NCI-H1417 (cell line): ENCODE data around the gene PPP1R17.
A peak's percentile ranks its signal among the peaks of the same experiment; 100 is the strongest.

ENCODE experiments used
- DNase-seq, 3 experiments: peaks; one replicate each; lab custom pipeline; 2025; lab: John Stamatoyannopoulos, UW

The PPP1R17 gene

DNA sequence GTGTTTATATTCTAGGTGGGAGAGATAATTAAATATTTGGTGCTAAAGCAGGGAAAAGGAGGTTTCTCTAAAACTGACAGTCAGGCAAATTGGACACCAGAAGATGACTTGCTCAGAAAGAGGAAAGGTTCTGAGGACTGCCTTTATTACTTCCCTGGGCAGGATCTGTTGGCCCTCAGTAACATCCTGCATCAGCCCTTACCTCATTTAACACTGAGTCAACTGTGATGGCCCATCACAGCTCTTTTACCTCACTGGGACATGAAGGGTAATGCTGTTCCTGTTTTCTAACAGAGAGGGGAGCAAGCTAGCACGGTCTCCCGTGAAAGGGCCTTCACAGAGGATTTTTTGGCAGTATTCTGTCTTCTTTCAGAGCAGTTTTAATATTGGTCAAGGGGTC lies 12.0 kb downstream of the PPP1R17 start:
- DNase-seq, result no peak

DNA sequence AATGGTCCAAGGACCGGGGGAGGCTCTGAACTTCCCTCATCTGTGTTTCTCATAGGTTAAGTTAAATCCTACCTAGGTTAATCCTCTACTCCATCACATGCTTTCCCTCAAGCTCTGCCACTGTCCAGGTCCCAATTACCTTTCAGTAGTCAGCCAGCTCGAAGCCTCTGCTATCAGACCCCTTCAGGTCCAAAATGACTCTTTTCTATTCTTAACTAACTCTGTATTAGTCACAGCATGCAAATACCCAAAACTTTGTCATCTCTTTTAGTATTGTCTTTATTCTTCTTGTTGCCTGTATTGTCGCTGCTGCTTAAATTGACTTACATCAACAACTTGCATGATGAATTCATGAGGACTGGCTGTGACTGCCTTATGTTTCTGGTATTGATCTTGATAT lies 15.3 kb downstream of the PPP1R17 start:
- DNase-seq, result no peak

- no peak for DNase-seq
Observed at GRCh38 chr7:31705377-31705776, 18.4 kb downstream of the PPP1R17 start.

- peak in 2 of 3 experiments; percentile 32 to 81 for DNase-seq
Observed at GRCh38 chr7:31707089-31707488, 20.1 kb downstream of the PPP1R17 start.

DNA sequence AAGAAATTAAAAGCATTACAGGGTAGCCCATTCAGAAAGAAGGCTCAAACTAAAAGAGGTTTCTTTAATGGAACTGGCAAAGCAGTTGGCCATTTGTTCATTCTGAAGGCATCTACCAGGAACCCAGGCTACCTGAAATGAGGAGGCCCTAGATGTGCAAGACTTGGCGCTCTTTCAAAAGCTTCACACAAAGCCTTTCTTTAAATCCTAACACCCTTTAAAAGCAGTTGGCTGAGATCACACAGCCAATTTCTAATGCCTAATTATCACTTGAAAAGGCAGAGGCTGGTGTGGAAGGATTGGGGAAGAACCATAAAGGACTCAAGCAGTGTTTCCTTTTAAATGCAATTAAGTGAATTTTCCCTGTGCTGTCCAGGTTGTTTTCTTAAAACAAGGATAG lies 23.2 kb downstream of the PPP1R17 start:
- DNase-seq, result peak in 2 of 3 experiments; percentile 24 to 71

- no peak for DNase-seq
Observed at GRCh38 chr7:31716355-31716754, 29.3 kb downstream of the PPP1R17 start.

GRCh38 chr7:31720366-31720765 lies 33.4 kb downstream of the PPP1R17 start:
- no peak for DNase-seq

DNA sequence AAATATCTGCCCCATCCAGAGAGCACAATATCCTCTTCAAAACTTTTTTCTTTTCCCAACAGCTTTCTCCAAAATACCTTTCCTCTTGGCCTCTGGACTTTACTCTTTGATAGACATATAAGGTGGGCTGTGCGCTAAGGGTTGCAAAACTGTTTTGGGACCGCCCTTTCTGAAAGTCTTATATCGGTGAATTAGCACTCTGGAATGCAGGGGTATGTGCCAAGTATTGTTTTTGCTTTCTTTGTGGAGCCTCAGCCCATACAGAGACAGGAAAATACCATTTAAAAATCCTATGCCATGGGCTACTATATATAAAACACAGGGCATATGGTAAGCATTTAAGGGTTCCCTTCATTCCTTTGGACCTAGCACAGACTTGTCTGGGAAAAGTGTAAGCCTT lies 37.7 kb downstream of the PPP1R17 start:
- DNase-seq, result no peak

DNA sequence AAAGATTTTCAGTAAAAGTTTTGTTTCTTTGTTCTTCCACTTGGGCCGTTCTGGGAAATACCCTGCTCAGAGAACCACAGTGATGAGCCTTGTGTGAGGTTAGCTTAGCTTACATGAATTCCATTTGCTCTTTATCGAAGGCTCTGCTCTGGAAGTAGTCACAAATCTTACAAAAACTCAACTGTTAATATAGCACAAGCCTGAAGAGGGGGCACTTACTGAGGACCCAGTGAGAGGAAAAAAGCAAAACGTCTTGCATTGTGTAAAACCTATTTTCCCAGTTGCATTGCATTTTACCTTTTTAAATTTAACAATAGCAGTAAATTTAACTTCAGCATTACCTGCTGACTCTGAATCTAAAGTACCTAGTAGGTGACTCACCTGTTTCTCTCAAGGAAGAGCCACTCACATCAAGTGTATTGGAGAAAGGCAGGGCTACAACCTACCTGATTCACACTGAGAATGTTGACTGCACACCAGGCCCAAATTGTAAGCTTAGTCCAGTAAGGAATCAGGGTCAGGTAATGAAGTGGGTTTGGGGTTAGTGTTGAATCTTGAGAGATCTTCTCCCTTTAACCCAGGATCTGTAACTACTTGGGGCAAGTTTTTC lies 42.3 kb downstream of the PPP1R17 start:
- DNase-seq, result no peak

- no peak for DNase-seq
Observed at GRCh38 chr7:31734456-31734855, 47.4 kb downstream of the PPP1R17 start.

GRCh38 chr7:31735991-31736982 lies 49.3 kb downstream of the PPP1R17 start:
- DNase-seq, result peak; percentile 76 to 95 (median 83)

DNA sequence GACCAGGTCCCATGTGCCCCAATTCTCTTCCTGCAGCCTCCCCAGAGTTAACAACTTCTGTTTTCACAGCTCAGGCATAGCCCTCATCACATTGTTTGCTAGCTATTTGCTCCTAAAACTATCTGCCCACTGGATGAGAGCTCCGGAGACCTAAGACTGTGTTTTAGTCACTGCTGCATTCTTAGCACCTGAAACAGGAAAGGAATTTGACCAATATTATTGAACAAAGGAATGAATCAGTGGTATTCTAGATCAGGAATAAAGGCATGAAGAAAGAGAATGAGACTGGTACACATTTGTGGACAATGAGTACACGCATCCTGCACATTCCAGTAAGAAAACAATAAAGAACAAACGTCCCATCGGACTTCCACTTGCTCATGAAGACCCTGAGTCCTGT lies 54.8 kb downstream of the PPP1R17 start:
- DNase-seq, result no peak

- DNase-seq, result peak; percentile 54 to 89 (median 74)
Observed at GRCh38 chr7:31744294-31744874, 57.4 kb downstream of the PPP1R17 start.

DNA sequence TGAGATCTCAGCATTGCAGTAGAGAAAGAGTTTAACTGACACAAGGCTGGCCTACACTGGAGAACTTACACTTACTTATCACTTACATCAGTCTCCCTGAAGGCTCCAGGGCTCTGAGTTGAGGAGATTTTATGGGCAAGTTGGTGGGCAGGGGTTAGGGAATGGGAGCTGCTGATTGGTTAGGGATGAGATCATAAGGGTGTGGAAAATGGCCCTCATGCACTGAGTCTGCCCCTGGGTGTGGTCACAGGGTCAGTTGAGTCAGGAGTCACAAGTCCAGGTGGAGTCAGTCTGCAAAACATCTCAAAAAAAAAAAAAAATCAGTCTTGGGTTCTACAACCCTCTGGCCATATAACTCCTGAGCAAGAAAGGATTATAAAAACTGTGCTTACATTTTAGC lies 60.5 kb downstream of the PPP1R17 start:
- no peak for DNase-seq

DNA sequence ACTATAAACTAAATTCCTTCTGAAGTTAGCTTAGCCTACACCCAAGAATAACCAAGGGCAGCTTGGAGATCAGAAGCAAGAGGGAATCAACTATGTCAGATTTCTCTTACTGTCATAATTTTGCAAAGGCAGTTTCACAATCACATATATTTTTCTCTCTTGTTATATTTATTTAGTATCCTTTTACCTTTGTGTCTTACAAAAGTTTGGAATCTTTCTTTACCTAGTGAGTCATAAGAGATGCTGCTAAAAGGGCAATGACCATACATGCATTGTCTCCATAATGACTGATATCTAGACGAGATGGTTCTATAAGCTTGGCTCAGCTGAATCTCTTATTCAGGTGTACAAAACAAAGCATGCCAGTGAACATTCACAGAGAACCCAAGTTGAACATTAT lies 61.1 kb downstream of the PPP1R17 start:
- DNase-seq, result no peak

DNA sequence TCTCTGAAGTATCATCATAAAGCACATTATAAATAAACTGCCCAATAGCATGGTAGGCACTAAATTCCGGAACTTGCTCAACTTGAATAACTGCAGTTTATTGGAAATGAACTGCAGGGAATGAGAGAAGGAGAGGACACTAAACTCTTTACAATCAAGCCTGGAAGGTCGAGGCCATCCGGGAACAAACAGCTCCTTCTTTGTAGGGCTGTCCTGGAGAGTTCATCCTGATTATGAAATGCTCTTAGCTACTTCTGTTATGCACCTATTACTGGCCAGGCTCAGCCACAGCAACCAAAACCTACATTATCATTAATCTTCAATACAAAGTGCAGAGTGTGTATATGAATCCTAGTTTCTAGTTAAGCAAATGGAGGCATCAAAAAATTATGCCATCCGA lies 64.7 kb downstream of the PPP1R17 start:
- no peak for DNase-seq
